ENCODE data around the gene ATP2A3. TPM values are rescaled to one million over a fixed set of nuclear protein-coding genes. Genes with fewer than 3 reads are reported as not detected.

ATP2A3 gene
- total and polyA plus RNA-seq, 10 donors = 103 to 240 (median 194) TPM

DNA sequence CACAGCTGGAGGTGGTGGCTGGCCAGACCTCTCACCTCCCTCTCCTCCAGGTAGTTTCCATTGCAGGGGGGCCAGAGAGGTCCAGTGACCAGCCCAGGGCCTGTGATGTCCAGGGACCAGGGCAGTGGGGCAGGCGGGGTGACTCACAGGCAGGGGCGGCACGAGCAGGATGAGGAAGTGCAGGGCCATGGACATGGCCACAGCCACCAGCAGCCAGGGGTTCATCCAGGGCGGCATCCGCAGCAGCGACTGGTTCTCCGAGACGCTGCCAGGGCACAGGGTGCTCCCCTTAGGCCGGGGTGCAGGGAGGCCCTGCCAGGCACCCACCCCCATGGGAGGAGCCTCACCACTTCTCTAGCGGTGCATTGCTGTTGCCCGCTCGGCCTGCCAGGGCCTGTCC lies 35.1 kb downstream of the ATP2A3 start:
- no peaks in the 10 kb centered on the region for H3K27me3 ChIP-seq (replicated peaks in 1 of 7)
- H3K4me3 ChIP-seq = no peak overlapping the region
- intact Hi-C loops (cut with DNase I; ENCODE audit: low total_unique reads) = no loop called here
- no peaks in the 10 kb centered on the region for H3K9me3 ChIP-seq
- WGBS, 5 donors = 77 to 96% (median 77%) methylated on average over 5 to 12 of the region's 12 CpGs
- H3K4me1 ChIP-seq = peaks cover 0 to 29% (median 3%) of the 10 kb centered on the region in 6 donors
- peaks cover 0 to 100% (median 69%) of the 10 kb centered on the region in 6 donors for H3K36me3 ChIP-seq
- H3K27ac ChIP-seq = peak overlapping the region in 2 of 8 donors; percentile 1 to 53
- DNase-seq = peak; percentile 87
- TF ChIP-seq POLR2AphosphoS5 (IDR thresholded peaks at IDR 0.05) = peak; percentile 66 to 85 (median 75)
- TF ChIP-seq, protein P1, sequence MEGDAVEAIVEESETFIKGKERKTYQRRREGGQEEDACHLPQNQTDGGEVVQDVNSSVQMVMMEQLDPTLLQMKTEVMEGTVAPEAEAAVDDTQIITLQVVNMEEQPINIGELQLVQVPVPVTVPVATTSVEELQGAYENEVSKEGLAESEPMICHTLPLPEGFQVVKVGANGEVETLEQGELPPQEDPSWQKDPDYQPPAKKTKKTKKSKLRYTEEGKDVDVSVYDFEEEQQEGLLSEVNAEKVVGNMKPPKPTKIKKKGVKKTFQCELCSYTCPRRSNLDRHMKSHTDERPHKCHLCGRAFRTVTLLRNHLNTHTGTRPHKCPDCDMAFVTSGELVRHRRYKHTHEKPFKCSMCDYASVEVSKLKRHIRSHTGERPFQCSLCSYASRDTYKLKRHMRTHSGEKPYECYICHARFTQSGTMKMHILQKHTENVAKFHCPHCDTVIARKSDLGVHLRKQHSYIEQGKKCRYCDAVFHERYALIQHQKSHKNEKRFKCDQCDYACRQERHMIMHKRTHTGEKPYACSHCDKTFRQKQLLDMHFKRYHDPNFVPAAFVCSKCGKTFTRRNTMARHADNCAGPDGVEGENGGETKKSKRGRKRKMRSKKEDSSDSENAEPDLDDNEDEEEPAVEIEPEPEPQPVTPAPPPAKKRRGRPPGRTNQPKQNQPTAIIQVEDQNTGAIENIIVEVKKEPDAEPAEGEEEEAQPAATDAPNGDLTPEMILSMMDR (IDR thresholded peaks at IDR 0.05 in 8 of 11, conservative IDR thresholded peaks at IDR 0.05 in 3 of 11) = no peak

DNA sequence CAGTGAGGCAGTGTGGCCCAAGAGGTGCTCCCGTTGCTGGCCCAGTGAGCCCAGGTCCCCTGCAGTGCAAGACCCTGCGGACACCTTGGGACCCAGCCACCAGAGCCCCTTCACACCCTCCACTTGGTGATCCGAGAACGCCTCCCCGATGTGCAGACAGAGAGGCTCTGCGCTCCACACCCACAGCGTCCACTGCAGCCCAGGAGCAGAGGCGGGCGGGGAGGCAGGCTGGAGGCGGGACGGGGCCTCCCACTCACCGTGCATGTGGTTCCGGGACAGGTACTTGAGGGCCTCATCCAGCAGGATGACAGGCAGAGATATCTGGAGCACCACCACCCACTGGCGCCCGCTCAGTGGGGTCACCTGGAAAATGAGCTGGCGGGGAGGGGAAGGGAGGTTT lies 35.8 kb downstream of the ATP2A3 start:
- H3K27ac ChIP-seq = peak overlapping the region in 1 of 8 donors; percentile 53
- H3K27me3 ChIP-seq (replicated peaks in 1 of 7) = no peaks in the 10 kb centered on the region
- no peak for DNase-seq
- H3K9me3 ChIP-seq = no peaks in the 10 kb centered on the region
- TF ChIP-seq POLR2AphosphoS5 (IDR thresholded peaks at IDR 0.05) (peak in 1 of 3 donors; percentile 15), POLR2A (IDR thresholded peaks at IDR 0.05) (no peak)
- TF ChIP-seq, protein P1 (IDR thresholded peaks at IDR 0.05 in 8 of 11, conservative IDR thresholded peaks at IDR 0.05 in 3 of 11) = no peak
- intact Hi-C loops (cut with DNase I; ENCODE audit: low total_unique reads) = no loop called here
- 86 to 97% (median 91%) methylated on average over 5 to 16 of the region's 16 CpGs for WGBS, 5 donors
- H3K36me3 ChIP-seq = peaks cover 0 to 100% (median 67%) of the 10 kb centered on the region in 6 donors
- peaks cover 0 to 29% (median 3%) of the 10 kb centered on the region in 6 donors for H3K4me1 ChIP-seq
- H3K4me3 ChIP-seq = no peak overlapping the region

DNA sequence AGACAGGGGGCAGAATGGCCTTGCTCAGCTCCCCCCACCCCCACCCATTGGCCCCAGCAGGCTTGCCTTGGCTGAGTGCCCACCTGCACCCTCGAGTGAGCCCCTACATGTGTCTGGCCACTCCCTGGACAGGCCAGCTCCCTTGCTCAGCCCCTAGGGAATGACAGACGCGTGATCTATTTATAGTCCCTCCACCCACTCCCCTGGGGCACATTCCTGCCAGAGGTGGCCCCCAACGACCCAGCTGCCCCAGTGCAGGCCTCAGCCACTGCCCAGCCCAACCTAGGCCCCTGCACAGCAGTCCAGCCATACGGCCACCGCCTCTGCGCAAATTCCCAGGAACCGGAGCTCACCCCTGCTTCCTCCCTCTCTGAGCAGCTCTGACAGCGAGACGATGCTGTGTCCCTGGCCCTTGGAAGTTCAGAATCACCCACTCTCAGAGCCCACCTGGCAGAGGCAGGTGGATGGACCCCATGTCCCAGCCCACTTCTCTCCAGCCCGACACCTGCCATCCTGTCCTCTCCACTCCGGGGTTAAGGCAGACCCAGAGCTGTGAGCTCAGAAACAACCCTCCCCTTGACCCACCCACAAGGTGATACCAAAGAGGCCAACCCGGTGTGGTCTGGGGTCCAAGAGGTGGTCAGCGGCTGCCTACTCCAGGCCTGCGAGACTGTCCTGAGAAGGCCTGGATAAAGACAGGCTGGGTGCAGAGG lies 36.5 kb downstream of the ATP2A3 start:
- Histone ChIP-seq H3K9me3 (no peaks in the 10 kb centered on the region), H3K27ac (peak overlapping the region in 2 of 8 donors; percentile 9 to 53), H3K4me1 (peaks cover 0 to 29% (median 3%) of the 10 kb centered on the region in 6 donors), H3K36me3 (peaks cover 0 to 94% (median 63%) of the 10 kb centered on the region in 6 donors), H3K27me3 (replicated peaks in 1 of 7) (no peaks in the 10 kb centered on the region), H3K4me3 (no peak overlapping the region)
- no peak for DNase-seq
- WGBS, 5 donors = 81 to 87% (median 82%) methylated on average over 11 to 15 of the region's 15 CpGs
- intact Hi-C loops (cut with DNase I; ENCODE audit: low total_unique reads) = no loop called here
- TF ChIP-seq POLR2AphosphoS5 (IDR thresholded peaks at IDR 0.05) (no peak), POLR2A (IDR thresholded peaks at IDR 0.05) (no peak)
- TF ChIP-seq, protein P1 (IDR thresholded peaks at IDR 0.05 in 8 of 11, conservative IDR thresholded peaks at IDR 0.05 in 3 of 11) = no peak

DNA sequence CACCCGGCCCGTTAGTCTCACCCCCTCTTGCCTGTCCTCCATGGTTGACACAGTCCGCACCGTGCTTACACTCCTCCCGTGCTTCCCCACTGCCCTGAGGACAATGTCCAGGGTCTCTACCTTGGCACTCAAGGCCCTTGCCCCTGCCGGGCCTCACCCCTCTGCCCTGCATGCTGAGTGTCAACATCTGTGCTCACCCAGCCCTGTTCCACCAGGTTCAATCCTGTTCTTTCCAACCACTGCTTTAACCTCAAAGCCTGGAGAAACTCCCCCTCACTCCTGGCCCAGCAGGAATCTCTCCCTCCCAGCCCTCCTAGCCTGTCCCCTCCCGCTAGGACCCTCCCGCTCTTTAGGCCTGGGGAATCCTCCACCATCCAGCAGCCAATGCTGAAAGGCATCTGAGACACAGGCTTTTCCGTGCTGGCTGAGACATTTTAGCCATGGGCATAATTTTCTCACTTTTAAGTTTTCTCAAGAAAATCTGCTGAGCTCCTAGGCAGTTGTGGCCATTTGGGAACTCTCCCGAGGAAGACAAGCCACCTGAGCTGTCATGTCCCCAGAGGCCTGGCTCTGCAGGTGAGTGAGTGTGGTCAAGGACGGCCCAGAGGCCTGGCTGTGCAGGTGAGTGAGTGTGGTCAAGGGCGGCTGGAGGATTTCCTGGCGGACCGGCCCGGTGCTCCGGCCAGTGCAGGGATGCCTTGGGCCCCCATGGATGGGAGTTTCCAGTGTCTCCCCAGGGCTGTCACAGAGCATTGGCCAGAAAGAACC lies 37.2 kb downstream of the ATP2A3 start:
- 85 to 97% (median 89%) methylated on average over 13 to 16 of the region's 16 CpGs for WGBS, 5 donors
- no peak for DNase-seq
- H3K27ac ChIP-seq = peak overlapping the region in 2 of 8 donors; percentile 9 to 53
- intact Hi-C loops (cut with DNase I; ENCODE audit: low total_unique reads) = no loop called here
- no peak overlapping the region for H3K4me3 ChIP-seq
- TF ChIP-seq POLR2AphosphoS5 (IDR thresholded peaks at IDR 0.05) (peak in 1 of 3 donors; percentile 1), POLR2A (IDR thresholded peaks at IDR 0.05) (no peak)
- TF ChIP-seq, protein P1 (IDR thresholded peaks at IDR 0.05 in 8 of 11, conservative IDR thresholded peaks at IDR 0.05 in 3 of 11) = no peak
- H3K36me3 ChIP-seq = peaks cover 0 to 87% (median 56%) of the 10 kb centered on the region in 6 donors
- no peaks in the 10 kb centered on the region for H3K9me3 ChIP-seq
- peaks cover 0 to 35% (median 3%) of the 10 kb centered on the region in 6 donors for H3K4me1 ChIP-seq
- H3K27me3 ChIP-seq (replicated peaks in 1 of 7) = no peaks in the 10 kb centered on the region
